H9 (cell line): Measurements from ENCODE around the gene SCNN1B. TPM values are rescaled to one million over a fixed set of nuclear protein-coding genes. Genes with fewer than 3 reads are reported as not detected.

Experiments
- DNase-seq: peaks from one replicate; pipeline ENCODE4 v3.0.0-alpha.2; 2017
- H2AFZ ChIP-seq: one replicate; pipeline ENCODE4 v1.6.1; 2013; ENCODE audit warnings: mild to moderate bottlenecking, low read length, control low read depth, moderate library complexity
- H2AK5ac ChIP-seq: 2 replicates; pipeline ENCODE4 v1.6.1; 2013; ENCODE audit warnings: low read length, control low read depth, mixed read lengths; ENCODE audit not compliant: insufficient read length
- H2BK120ac ChIP-seq: one replicate; pipeline ENCODE4 v1.6.1; 2013; ENCODE audit warnings: low read depth, mild to moderate bottlenecking, low read length, control low read depth, inconsistent platforms; ENCODE audit not compliant: poor library complexity, severe bottlenecking
- H2BK12ac ChIP-seq: 2 replicates; pipeline ENCODE4 v1.6.1; 2013; ENCODE audit warnings: low read length, control low read depth, mixed read lengths, low read depth; ENCODE audit not compliant: insufficient read length
- H2BK15ac ChIP-seq: 2 replicates; pipeline ENCODE4 v1.6.1; 2013; ENCODE audit warnings: low read depth, low read length, control low read depth
- H2BK20ac ChIP-seq: one replicate; pipeline ENCODE4 v1.6.1; 2013; ENCODE audit warnings: low read depth, mild to moderate bottlenecking, low read length, control low read depth, inconsistent platforms; ENCODE audit not compliant: poor library complexity, severe bottlenecking
- H2BK5ac ChIP-seq: 2 replicates; pipeline ENCODE4 v1.6.1; 2013; ENCODE audit warnings: low read length, control low read depth, mixed read lengths; ENCODE audit not compliant: insufficient read length
- H3K14ac ChIP-seq: 2 replicates; pipeline ENCODE4 v1.6.1; 2013; ENCODE audit warnings: low read length, control low read depth; ENCODE audit not compliant: insufficient read depth
- H3K18ac ChIP-seq: 2 replicates; pipeline ENCODE4 v1.6.1; 2013; ENCODE audit warnings: low read depth, mild to moderate bottlenecking, mixed read lengths, low read length, control low read depth; ENCODE audit not compliant: insufficient read length
- H3K23ac ChIP-seq: 2 replicates; pipeline ENCODE4 v1.6.1; 2013; ENCODE audit warnings: low read length, control low read depth, mixed read lengths, low read depth; ENCODE audit not compliant: insufficient read length
- H3K23me2 ChIP-seq: 2 replicates; pipeline ENCODE4 v1.6.1; 2013; ENCODE audit warnings: low read depth, mild to moderate bottlenecking, mixed read lengths, low read length, control low read depth; ENCODE audit not compliant: insufficient read length, poor library complexity, severe bottlenecking
- H3K27ac ChIP-seq: 2 replicates; pipeline ENCODE4 v1.5.1; 2013; ENCODE audit warnings: low read length, control low read depth, mixed read lengths, low read depth; ENCODE audit not compliant: insufficient read length
- H3K27me3 ChIP-seq: 2 replicates; pipeline ENCODE4 v1.6.1; 2013; ENCODE audit warnings: low read length, control low read depth, inconsistent platforms; ENCODE audit not compliant: insufficient read depth
- H3K4ac ChIP-seq: 2 replicates; pipeline ENCODE4 v1.6.1; 2013; ENCODE audit warnings: low read depth, mild to moderate bottlenecking, control low read depth, inconsistent platforms, low read length, moderate library complexity
- H3K4me1 ChIP-seq: 2 replicates; pipeline ENCODE4 v1.6.1; 2013; ENCODE audit warnings: low read length, control low read depth, inconsistent platforms; ENCODE audit not compliant: insufficient read depth
- H3K4me2 ChIP-seq: 2 replicates; pipeline ENCODE4 v1.6.1; 2013; ENCODE audit warnings: low read length, control low read depth, mixed read lengths; ENCODE audit not compliant: insufficient read length, insufficient read depth
- H3K56ac ChIP-seq: 2 replicates; pipeline ENCODE4 v1.6.1; 2013; ENCODE audit warnings: low read depth, mild to moderate bottlenecking, mixed read lengths, low read length, control low read depth; ENCODE audit not compliant: insufficient read length
- H3K79me1 ChIP-seq: 2 replicates; pipeline ENCODE4 v1.6.1; 2013; ENCODE audit warnings: low read depth, mild to moderate bottlenecking, moderate library complexity, low read length, control low read depth, inconsistent platforms; ENCODE audit not compliant: insufficient read depth, poor library complexity, severe bottlenecking
- H3K79me2 ChIP-seq: 2 replicates; pipeline ENCODE4 v1.6.1; 2013; ENCODE audit warnings: low read length, control low read depth, inconsistent platforms; ENCODE audit not compliant: insufficient read depth
- H3K9ac ChIP-seq: 2 replicates; pipeline ENCODE4 v1.6.1; 2013; ENCODE audit warnings: low read length, control low read depth, mixed read lengths; ENCODE audit not compliant: insufficient read length; ENCODE audit errors: extremely low read depth
- H3K9me3 ChIP-seq: one replicate; pipeline ENCODE4 v1.6.1; 2013; ENCODE audit warnings: low read depth, low read length, inconsistent platforms; ENCODE audit not compliant: control insufficient read depth
- H3T11ph ChIP-seq: one replicate; pipeline ENCODE4 v1.6.1; 2013; ENCODE audit warnings: mild to moderate bottlenecking, low read length, control low read depth, inconsistent platforms
- H4K20me1 ChIP-seq: one replicate; pipeline ENCODE4 v1.6.1; 2013; ENCODE audit not compliant: control insufficient read depth, insufficient read length, insufficient read depth
- H4K5ac ChIP-seq: 2 replicates; pipeline ENCODE4 v1.6.1; 2013; ENCODE audit warnings: low read depth, mild to moderate bottlenecking, mixed read lengths, low read length, control low read depth; ENCODE audit not compliant: insufficient read length
- H4K8ac ChIP-seq: replicated peaks from 2 replicates; pipeline ENCODE4 v1.6.1; 2013; ENCODE audit warnings: low read length, control low read depth, mixed read lengths, low read depth; ENCODE audit not compliant: insufficient read length
- H4K91ac ChIP-seq: 2 replicates; pipeline ENCODE4 v1.6.1; 2013; ENCODE audit warnings: low read depth, mild to moderate bottlenecking, moderate library complexity, mixed read lengths, low read length, control low read depth; ENCODE audit not compliant: insufficient read length
- H3K27ac Mint-ChIP-seq, 3 experiments: 2 replicates in 2 of 3; 3 replicates in 1 of 3; pipeline ENCODE4 v1.8.0; 2020 to 2021; ENCODE audit warnings: mixed read lengths in 3 of 3, mild to moderate bottlenecking in 1 of 3, moderate library complexity in 1 of 3
- H3K27me3 Mint-ChIP-seq: 2 replicates; pipeline ENCODE4 v1.8.0; 2021; ENCODE audit warnings: low read depth, mild to moderate bottlenecking, moderate library complexity, mixed read lengths
- H3K36me3 Mint-ChIP-seq, 3 experiments: 2 replicates in 2 of 3; 3 replicates in 1 of 3; pipeline ENCODE4 v1.8.0; 2020 to 2021; ENCODE audit warnings: low read depth in 3 of 3, mixed read lengths in 3 of 3; ENCODE audit not compliant: insufficient read depth in 1 of 3
- H3K4me1 Mint-ChIP-seq, 2 experiments: 2 replicates each; pipeline ENCODE4 v1.8.0; 2020; ENCODE audit warnings: mixed read lengths in 2 of 2
- H3K4me3 Mint-ChIP-seq, 2 experiments: 2 replicates in 1 of 2; 3 replicates in 1 of 2; pipeline ENCODE4 v1.8.0; 2020 to 2021; ENCODE audit warnings: mild to moderate bottlenecking in 2 of 2, mixed read lengths in 2 of 2, moderate library complexity in 1 of 2
- H3K9me3 Mint-ChIP-seq, 2 experiments: 2 replicates in 1 of 2; 3 replicates in 1 of 2; pipeline ENCODE4 v1.8.0; 2020; ENCODE audit warnings: mild to moderate bottlenecking in 2 of 2, mixed read lengths in 2 of 2, moderate library complexity in 1 of 2
- WGBS: extraction: QIAGEN DNeasy Blood & Tissue Kit; methylation state at CpG from one replicate; pipeline ENCODE4 v1.1.7; 2013; ENCODE audit warnings: missing lambda C conversion rate, low lambda C conversion rate, mixed read lengths; ENCODE audit not compliant: insufficient read length; ENCODE audit errors: extremely low coverage; 5-methylcytosine and 5-hydroxymethylcytosine counted together
- total RNA-seq: library from RNA; stranded (reverse); gene quantifications from 2 replicates; pipeline ENCODE4 v1.2.1, GENCODE V29; 2021
- TF ChIP-seq, protein P1 (sequence below): fragments of 200-600 bp; sonication (generic); conservative IDR thresholded peaks from 3 replicates; pipeline ENCODE4 v1.8.0; 2021; ENCODE audit warnings: antibody characterized with exemption, mild to moderate bottlenecking

The SCNN1B gene
- total RNA-seq, 1 experiment from 2014 or later: 0.11 TPM

- no peak overlapping the region for H2AFZ ChIP-seq
- H2BK12ac ChIP-seq: no peak overlapping the region
- no peak overlapping the region for H3K56ac ChIP-seq
- H3K4ac ChIP-seq: no peak overlapping the region
- no peak overlapping the region for H2BK120ac ChIP-seq
- H3K27ac Mint-ChIP-seq: peak overlapping the region in 1 of 3 experiments; percentile 15; a peak in 2 of 7 replicates
- no peaks in the 10 kb centered on the region; the same call in 1 of the 2 replicates for H3K27me3 Mint-ChIP-seq
- H4K8ac ChIP-seq: no peak overlapping the region
- 100% methylated on average over 3 of the region's 5 CpGs for WGBS
- H2BK15ac ChIP-seq: no peak overlapping the region
- no peak overlapping the region for H3K27ac ChIP-seq
- H3K79me1 ChIP-seq: no peaks in the 10 kb centered on the region
- H3K4me2 ChIP-seq: no peak overlapping the region
- H3K18ac ChIP-seq: no peak overlapping the region
- H2BK5ac ChIP-seq: no peak overlapping the region
- no peak overlapping the region for H3T11ph ChIP-seq
- H3K4me1 ChIP-seq: no peaks in the 10 kb centered on the region; the same call in 1 of the 2 replicates
- H3K23me2 ChIP-seq: no peaks in the 10 kb centered on the region
- no peak for DNase-seq
- no peak overlapping the region for H3K4me3 Mint-ChIP-seq
- H3K79me2 ChIP-seq: no peaks in the 10 kb centered on the region
- no peaks in the 10 kb centered on the region for H3K9me3 ChIP-seq
- H2AK5ac ChIP-seq: no peak overlapping the region
- no peak overlapping the region for H4K91ac ChIP-seq
- no peak overlapping the region for H3K23ac ChIP-seq
- H3K36me3 Mint-ChIP-seq: no peaks in the 10 kb centered on the region; a peak in 1 of 7 replicates
- no peak overlapping the region for H2BK20ac ChIP-seq
- peaks cover 18 to 23% of the 10 kb centered on the region in 2 experiments for H3K4me1 Mint-ChIP-seq
- H3K9ac ChIP-seq: no peak overlapping the region
- H3K14ac ChIP-seq: no peak overlapping the region
- no peak overlapping the region for H4K5ac ChIP-seq
- no peaks in the 10 kb centered on the region for H3K27me3 ChIP-seq
- no peaks in the 10 kb centered on the region for H3K9me3 Mint-ChIP-seq
- H4K20me1 ChIP-seq: no peaks in the 10 kb centered on the region
- TF ChIP-seq, protein P1, sequence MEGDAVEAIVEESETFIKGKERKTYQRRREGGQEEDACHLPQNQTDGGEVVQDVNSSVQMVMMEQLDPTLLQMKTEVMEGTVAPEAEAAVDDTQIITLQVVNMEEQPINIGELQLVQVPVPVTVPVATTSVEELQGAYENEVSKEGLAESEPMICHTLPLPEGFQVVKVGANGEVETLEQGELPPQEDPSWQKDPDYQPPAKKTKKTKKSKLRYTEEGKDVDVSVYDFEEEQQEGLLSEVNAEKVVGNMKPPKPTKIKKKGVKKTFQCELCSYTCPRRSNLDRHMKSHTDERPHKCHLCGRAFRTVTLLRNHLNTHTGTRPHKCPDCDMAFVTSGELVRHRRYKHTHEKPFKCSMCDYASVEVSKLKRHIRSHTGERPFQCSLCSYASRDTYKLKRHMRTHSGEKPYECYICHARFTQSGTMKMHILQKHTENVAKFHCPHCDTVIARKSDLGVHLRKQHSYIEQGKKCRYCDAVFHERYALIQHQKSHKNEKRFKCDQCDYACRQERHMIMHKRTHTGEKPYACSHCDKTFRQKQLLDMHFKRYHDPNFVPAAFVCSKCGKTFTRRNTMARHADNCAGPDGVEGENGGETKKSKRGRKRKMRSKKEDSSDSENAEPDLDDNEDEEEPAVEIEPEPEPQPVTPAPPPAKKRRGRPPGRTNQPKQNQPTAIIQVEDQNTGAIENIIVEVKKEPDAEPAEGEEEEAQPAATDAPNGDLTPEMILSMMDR: no peak
These were observed 76.8 kb downstream of the SCNN1B start for GRCh38 chr16:23378921-23379320.
